ENCODE results near the gene GLRX5. TPM values are rescaled to one million over a fixed set of nuclear protein-coding genes. Genes with fewer than 3 reads are reported as not detected.

GLRX5 gene
- total and polyA plus RNA-seq, 2 donors from 2014 or later: 46.7 to 124 TPM

- Histone ChIP-seq H3K27me3 (ENCODE audit: control insufficient read depth, insufficient read depth, low read length) (no peaks in the 10 kb centered on the region), H3K9ac (ENCODE audit: low read length in 3 of 3) (peak overlapping the region; percentile 26 to 75 (median 74)), H3K27ac (ENCODE audit: low read depth in 2 of 2, low read length in 2 of 2) (peak overlapping the region in 1 of 2 donors; percentile 2), H3K4me3 (ENCODE audit: low read length in 3 of 3) (peak overlapping the region; percentile 78 to 88 (median 83)), H3K9me3 (ENCODE audit: control insufficient read depth in 2 of 3, insufficient read depth in 1 of 3, low read length in 3 of 3) (no peaks in the 10 kb centered on the region), H3K36me3 (ENCODE audit: control insufficient read depth in 2 of 3, insufficient read depth in 3 of 3, low read length in 3 of 3) (no peaks in the 10 kb centered on the region), H3K4me1 (ENCODE audit: control insufficient read depth in 2 of 3, insufficient read depth in 2 of 3, low read depth in 1 of 3, low read length in 3 of 3) (peaks cover 9 to 45% (median 31%) of the 10 kb centered on the region in 3 donors)
- no peak for FAIRE-seq
- intact Hi-C loops (cut with DNase I): no loop called here
- DNase-seq: peak in 3 of 5 donors; percentile 14 to 84 (median 83)
- no peak for TF ChIP-seq CTCF (IDR thresholded peaks at IDR 0.05; ENCODE audit: borderline replicate concordance, extremely low read depth, insufficient read depth)
Observed at GRCh38 chr14:95535226-95536021, 574 bp downstream of the GLRX5 start.

- Histone ChIP-seq H3K4me1 (ENCODE audit: control insufficient read depth in 2 of 3, insufficient read depth in 2 of 3, low read depth in 1 of 3, low read length in 3 of 3) (peaks cover 9 to 39% (median 28%) of the 10 kb centered on the region in 3 donors), H3K9ac (ENCODE audit: low read length in 3 of 3) (peak overlapping the region in 2 of 3 donors; percentile 74 to 75), H3K9me3 (ENCODE audit: control insufficient read depth in 2 of 3, insufficient read depth in 1 of 3, low read length in 3 of 3) (no peaks in the 10 kb centered on the region), H3K4me3 (ENCODE audit: low read length in 3 of 3) (peak overlapping the region; percentile 78 to 88 (median 83)), H3K27me3 (ENCODE audit: control insufficient read depth, insufficient read depth, low read length) (no peaks in the 10 kb centered on the region), H3K27ac (ENCODE audit: low read depth in 2 of 2, low read length in 2 of 2) (no peak overlapping the region), H3K36me3 (ENCODE audit: control insufficient read depth in 2 of 3, insufficient read depth in 3 of 3, low read length in 3 of 3) (no peaks in the 10 kb centered on the region)
- no peak for DNase-seq
- FAIRE-seq: no peak
- intact Hi-C loops (cut with DNase I): no loop called here
- no peak for TF ChIP-seq CTCF (IDR thresholded peaks at IDR 0.05; ENCODE audit: borderline replicate concordance, extremely low read depth, insufficient read depth)
Observed at GRCh38 chr14:95536036-95536593, 1.3 kb downstream of the GLRX5 start.

GRCh38 chr14:95536671-95537070 is 1.8 kb downstream of the GLRX5 start:
- peak overlapping the region in 2 of 3 donors; percentile 78 to 83 for H3K4me3 ChIP-seq (ENCODE audit: low read length in 3 of 3)
- no peaks in the 10 kb centered on the region for H3K36me3 ChIP-seq (ENCODE audit: control insufficient read depth in 2 of 3, insufficient read depth in 3 of 3, low read length in 3 of 3)
- no peak for TF ChIP-seq CTCF (IDR thresholded peaks at IDR 0.05; ENCODE audit: borderline replicate concordance, extremely low read depth, insufficient read depth)
- no peak overlapping the region for H3K27ac ChIP-seq (ENCODE audit: low read depth in 2 of 2, low read length in 2 of 2)
- DNase-seq: no peak
- H3K9me3 ChIP-seq (ENCODE audit: control insufficient read depth in 2 of 3, insufficient read depth in 1 of 3, low read length in 3 of 3): no peaks in the 10 kb centered on the region
- peaks cover 9 to 36% (median 28%) of the 10 kb centered on the region in 3 donors for H3K4me1 ChIP-seq (ENCODE audit: control insufficient read depth in 2 of 3, insufficient read depth in 2 of 3, low read depth in 1 of 3, low read length in 3 of 3)
- intact Hi-C loops (cut with DNase I): no loop called here
- H3K27me3 ChIP-seq (ENCODE audit: control insufficient read depth, insufficient read depth, low read length): no peaks in the 10 kb centered on the region
- no peak for FAIRE-seq
- H3K9ac ChIP-seq (ENCODE audit: low read length in 3 of 3): peak overlapping the region in 1 of 3 donors; percentile 13

Measured in kidney (tissue), 14 donors.